Measurements from ENCODE around the gene SMIM9.
"Not testable (repeated sequence)": the region's sequence is repeated elsewhere in the genome, so short reads cannot be mapped to it uniquely, and the experiment has no call there.

Gene SMIM9

GRCh38 chrX:154834562-154834961, at the start of gene SMIM9:
SMIM9 (minus strand) TSS chrX:154834662; CDS start chrX:154830856, 3,806 bp downstream.
- Histone ChIP-seq H3K4me1 (ENCODE audit: insufficient read depth, low read length) (no peaks in the 10 kb centered on the region), H3K9ac (ENCODE audit: low read depth, low read length) (no peak within 1 kb of the TSS), H3K36me3 (ENCODE audit: insufficient read depth, low read length) (no peaks in the 10 kb centered on the region), H3K9me3 (ENCODE audit: control insufficient read depth, insufficient read depth, low read length) (no peaks in the 10 kb centered on the region; the same call in 1 of the 2 replicates)

- H3K9ac ChIP-seq (ENCODE audit: low read depth, low read length); H3K9me3 ChIP-seq (ENCODE audit: control insufficient read depth, insufficient read depth, low read length); H3K4me1 ChIP-seq (ENCODE audit: insufficient read depth, low read length); H3K36me3 ChIP-seq (ENCODE audit: insufficient read depth, low read length): not testable (repeated sequence)
Measured at GRCh38 chrX:154884069-154884468, 49.6 kb upstream of the SMIM9 start.

- H3K9me3 ChIP-seq (ENCODE audit: control insufficient read depth, insufficient read depth, low read length): no peaks in the 10 kb centered on the region
- no peak overlapping the region for H3K9ac ChIP-seq (ENCODE audit: low read depth, low read length)
- no peaks in the 10 kb centered on the region for H3K36me3 ChIP-seq (ENCODE audit: insufficient read depth, low read length)
- no peaks in the 10 kb centered on the region for H3K4me1 ChIP-seq (ENCODE audit: insufficient read depth, low read length)
Measured at GRCh38 chrX:154873329-154873728, 38.9 kb upstream of the SMIM9 start.

GRCh38 chrX:154868522-154868921, 34.1 kb upstream of the SMIM9 start:
- H3K4me1 ChIP-seq (ENCODE audit: insufficient read depth, low read length); H3K9ac ChIP-seq (ENCODE audit: low read depth, low read length); H3K36me3 ChIP-seq (ENCODE audit: insufficient read depth, low read length); H3K9me3 ChIP-seq (ENCODE audit: control insufficient read depth, insufficient read depth, low read length): not testable (repeated sequence)

GRCh38 chrX:154855256-154855655, 20.8 kb upstream of the SMIM9 start:
- Histone ChIP-seq H3K4me1 (ENCODE audit: insufficient read depth, low read length) (no peaks in the 10 kb centered on the region), H3K9me3 (ENCODE audit: control insufficient read depth, insufficient read depth, low read length) (no peaks in the 10 kb centered on the region), H3K9ac (ENCODE audit: low read depth, low read length) (no peak overlapping the region), H3K36me3 (ENCODE audit: insufficient read depth, low read length) (no peaks in the 10 kb centered on the region)

- no peak overlapping the region for H3K9ac ChIP-seq (ENCODE audit: low read depth, low read length)
- no peaks in the 10 kb centered on the region for H3K4me1 ChIP-seq (ENCODE audit: insufficient read depth, low read length)
- H3K9me3 ChIP-seq (ENCODE audit: control insufficient read depth, insufficient read depth, low read length): peaks cover 3% of the 10 kb centered on the region; the same call in 1 of the 2 replicates
- no peaks in the 10 kb centered on the region for H3K36me3 ChIP-seq (ENCODE audit: insufficient read depth, low read length)
Measured at GRCh38 chrX:154850957-154851611, 16.6 kb upstream of the SMIM9 start.

- no peaks in the 10 kb centered on the region for H3K4me1 ChIP-seq (ENCODE audit: insufficient read depth, low read length)
- no peaks in the 10 kb centered on the region for H3K36me3 ChIP-seq (ENCODE audit: insufficient read depth, low read length)
- H3K9me3 ChIP-seq (ENCODE audit: control insufficient read depth, insufficient read depth, low read length): no peaks in the 10 kb centered on the region; the same call in 1 of the 2 replicates
- no peak overlapping the region for H3K9ac ChIP-seq (ENCODE audit: low read depth, low read length)
Measured at GRCh38 chrX:154840856-154841255, 6.4 kb upstream of the SMIM9 start.

GRCh38 chrX:154836163-154836562, 1.7 kb upstream of the SMIM9 start:
- Histone ChIP-seq H3K9me3 (ENCODE audit: control insufficient read depth, insufficient read depth, low read length) (no peaks in the 10 kb centered on the region; the same call in 1 of the 2 replicates), H3K36me3 (ENCODE audit: insufficient read depth, low read length) (no peaks in the 10 kb centered on the region), H3K9ac (ENCODE audit: low read depth, low read length) (no peak overlapping the region)

GRCh38 chrX:154833746-154834274, 652 bp downstream of the SMIM9 start:
- H3K36me3 ChIP-seq (ENCODE audit: insufficient read depth, low read length): no peaks in the 10 kb centered on the region
- no peaks in the 10 kb centered on the region; the same call in 1 of the 2 replicates for H3K9me3 ChIP-seq (ENCODE audit: control insufficient read depth, insufficient read depth, low read length)
- no peak overlapping the region for H3K9ac ChIP-seq (ENCODE audit: low read depth, low read length)
- H3K4me1 ChIP-seq (ENCODE audit: insufficient read depth, low read length): no peaks in the 10 kb centered on the region

More at GRCh38 chrX:154836163-154836562, 1.7 kb upstream of the SMIM9 start:
- H3K4me1 ChIP-seq (ENCODE audit: insufficient read depth, low read length): no peaks in the 10 kb centered on the region

GRCh38 chrX:154829926-154830442, 4.5 kb downstream of the SMIM9 start:
- no peaks in the 10 kb centered on the region; the same call in 1 of the 2 replicates for H3K9me3 ChIP-seq (ENCODE audit: control insufficient read depth, insufficient read depth, low read length)
- H3K4me1 ChIP-seq (ENCODE audit: insufficient read depth, low read length): no peaks in the 10 kb centered on the region
- H3K36me3 ChIP-seq (ENCODE audit: insufficient read depth, low read length): no peaks in the 10 kb centered on the region
- H3K9ac ChIP-seq (ENCODE audit: low read depth, low read length): no peak overlapping the region

- no peaks in the 10 kb centered on the region; the same call in 1 of the 2 replicates for H3K9me3 ChIP-seq (ENCODE audit: control insufficient read depth, insufficient read depth, low read length)
- H3K9ac ChIP-seq (ENCODE audit: low read depth, low read length): no peak overlapping the region
- H3K36me3 ChIP-seq (ENCODE audit: insufficient read depth, low read length): no peaks in the 10 kb centered on the region
- H3K4me1 ChIP-seq (ENCODE audit: insufficient read depth, low read length): no peaks in the 10 kb centered on the region
Measured at GRCh38 chrX:154829134-154829533, 5.3 kb downstream of the SMIM9 start.

GRCh38 chrX:154828016-154828408, 6.5 kb downstream of the SMIM9 start:
- Histone ChIP-seq H3K36me3 (ENCODE audit: insufficient read depth, low read length) (no peaks in the 10 kb centered on the region), H3K9me3 (ENCODE audit: control insufficient read depth, insufficient read depth, low read length) (no peaks in the 10 kb centered on the region; the same call in 1 of the 2 replicates), H3K9ac (ENCODE audit: low read depth, low read length) (no peak overlapping the region), H3K4me1 (ENCODE audit: insufficient read depth, low read length) (no peaks in the 10 kb centered on the region)

GRCh38 chrX:154827194-154828015, 7.1 kb downstream of the SMIM9 start:
- no peaks in the 10 kb centered on the region; the same call in 1 of the 2 replicates for H3K9me3 ChIP-seq (ENCODE audit: control insufficient read depth, insufficient read depth, low read length)
- peaks cover 3% of the 10 kb centered on the region for H3K4me1 ChIP-seq (ENCODE audit: insufficient read depth, low read length)
- no peaks in the 10 kb centered on the region for H3K36me3 ChIP-seq (ENCODE audit: insufficient read depth, low read length)
- H3K9ac ChIP-seq (ENCODE audit: low read depth, low read length): no peak overlapping the region

- H3K9me3 ChIP-seq (ENCODE audit: control insufficient read depth, insufficient read depth, low read length); H3K9ac ChIP-seq (ENCODE audit: low read depth, low read length): not testable (repeated sequence)
- peaks cover 18% of the 10 kb centered on the region for H3K4me1 ChIP-seq (ENCODE audit: insufficient read depth, low read length)
Measured at GRCh38 chrX:154825586-154825985, 8.9 kb downstream of the SMIM9 start.

More at GRCh38 chrX:154825586-154825985, 8.9 kb downstream of the SMIM9 start:
- not testable (repeated sequence) for H3K36me3 ChIP-seq (ENCODE audit: insufficient read depth, low read length)

Data from ES-I3 (cell line).